Transverse colon (tissue), 3 donors: Measurements from ENCODE around the gene GALC.

Experiments used
- CTCF ChIP-seq, 5 experiments: fragments of 200-600 bp in 3 of 5; fragments of 450-650 bp in 2 of 5; sonication (generic) in 3 of 5; IDR thresholded peaks; 1 replicate in 2 of 5; 2 replicates in 3 of 5; pipeline ENCODE4 v1.5.1; 2016 to 2017; ENCODE audit warnings: antibody characterized with exemption in 5 of 5, inconsistent platforms in 3 of 5, mild to moderate bottlenecking in 2 of 5, moderate library complexity in 1 of 5
- POLR2A ChIP-seq: fragments of 450-650 bp; IDR thresholded peaks from one replicate; pipeline ENCODE4 v1.6.1; 2016; ENCODE audit warnings: antibody characterized with exemption, mild to moderate bottlenecking, moderate library complexity

DNA sequence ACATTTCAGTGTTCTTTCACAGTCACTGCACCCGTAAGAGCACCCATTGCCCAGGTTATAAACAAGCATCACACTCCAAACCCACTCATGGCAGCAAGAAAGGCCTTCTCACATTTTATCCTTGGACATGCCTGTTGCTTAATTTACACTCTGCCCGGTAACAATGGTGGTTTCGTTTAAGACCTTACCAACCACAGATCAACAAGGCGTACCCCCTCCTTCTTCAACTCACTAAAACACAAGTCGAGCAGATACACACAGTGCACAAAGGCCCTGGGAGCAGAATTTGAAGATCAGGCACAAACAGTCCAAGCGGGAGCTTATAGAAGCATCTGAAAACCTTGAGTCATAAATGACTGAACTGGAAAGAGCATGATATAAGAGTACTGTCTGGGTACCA is 98.1 kb downstream of the GALC start:
- TF ChIP-seq POLR2A = no peak
- no peak for TF ChIP-seq CTCF (IDR thresholded peaks at IDR 0.05)
